ENCODE results near the gene USP11.

- no peak for TF ChIP-seq CTCF (conservative IDR thresholded peaks at IDR 0.05; ENCODE audit: low read depth, low read length)
- TF ChIP-seq RFX5 (IDR thresholded peaks at IDR 0.05; ENCODE audit: low read depth, low read length), result no peak
- no peak for TF ChIP-seq POLR2A (IDR thresholded peaks at IDR 0.05; ENCODE audit: low read depth, low read length)
- no peak for TF ChIP-seq ELK1 (IDR thresholded peaks at IDR 0.05; ENCODE audit: borderline replicate concordance, low read depth, low read length)
- TF ChIP-seq USF2 (IDR thresholded peaks at IDR 0.05; ENCODE audit: low read depth, low read length), result no peak
- TF ChIP-seq CEBPB (IDR thresholded peaks at IDR 0.05; ENCODE audit: low read depth, low read length), result no peak
- no peak for TF ChIP-seq RCOR1 (IDR thresholded peaks at IDR 0.05; ENCODE audit: insufficient replicate concordance, low read length)
Measured at GRCh38 chrX:47234583-47234982, 1.8 kb downstream of the USP11 start.

Measured in IMR-90 (cell line).